ENCODE results near the gene TSNAX. TPM values are rescaled to one million over a fixed set of nuclear protein-coding genes. Genes with fewer than 3 reads are reported as not detected.

TSNAX gene
- total and polyA plus RNA-seq, 9 of the 15 experiments (the other 6 are each of a cell fraction or from before 2014, with no cell fraction given) = 33.8 to 102 (median 61.2) TPM

- no peak for FAIRE-seq
- ChIA-PET POLR2A (no interaction called here), CTCF (ENCODE audit: low intra/inter-chr PET ratio) (no interaction called here)
- Histone ChIP-seq H3K4me2 (ENCODE audit: insufficient read depth, low read length) (no peak overlapping the region), H3K9me1 (ENCODE audit: control insufficient read depth, insufficient read depth, low read length) (no peaks in the 10 kb centered on the region), H3K36me3 (ENCODE audit: control insufficient read depth, insufficient read depth, low read length) (no peaks in the 10 kb centered on the region), H4K20me1 (replicated peaks; ENCODE audit: control insufficient read depth, insufficient read depth, low read length) (no peaks in the 10 kb centered on the region), H2AFZ (ENCODE audit: low read depth, low read length) (no peak overlapping the region), H3K27me3 (ENCODE audit: control insufficient read depth in 2 of 2, insufficient read depth in 2 of 2, low read length in 2 of 2) (no peaks in the 10 kb centered on the region), H3K9ac (ENCODE audit: insufficient read depth in 1 of 2, low read depth in 2 of 2, low read length in 2 of 2) (no peak overlapping the region), H3K4me3 (no peak overlapping the region), H3K9me3 (replicated peaks; ENCODE audit: control insufficient read depth, insufficient read depth, low read depth, low read length) (0 out of 2 replicates have a peak, but pooled peaks cover 3% of the 10 kb centered on the region), H3K27ac (ENCODE audit: extremely low read depth, low read depth, low read length) (no peak overlapping the region), H3K4me1 (replicated peaks in 1 of 2; ENCODE audit: control insufficient read depth in 2 of 2, insufficient read depth in 2 of 2, low read length in 2 of 2) (no peaks in the 10 kb centered on the region), H3K79me2 (ENCODE audit: control insufficient read depth, insufficient read depth, low read length) (no peaks in the 10 kb centered on the region)
- DNase-seq (ENCODE audit: extremely low read depth in 1 of 4, low spot score in 3 of 4) = no peak
- in situ Hi-C loops (cut with MboI) = no loop called here
- intact Hi-C loops (cut with micrococcal nuclease) = no loop called here
- no TSS peak for BruUV-seq (replicated peaks)
- 2% methylated on average over 3 of the region's 3 CpGs for WGBS (ENCODE audit: insufficient coverage, low coverage, missing lambda C conversion rate)
- no peak for ATAC-seq
- TF ChIP-seq MXI1 (IDR thresholded peaks at IDR 0.05; ENCODE audit: low read depth, low read length) (no peak), TRIM28 (IDR thresholded peaks at IDR 0.05) (peak; percentile 86), CEBPZ (IDR thresholded peaks at IDR 0.05; ENCODE audit: borderline replicate concordance, low read depth, low read length) (no peak), HMBOX1 (IDR thresholded peaks at IDR 0.05) (no peak), ZBTB2 (IDR thresholded peaks at IDR 0.05) (no peak), KLF10 (CRISPR knock-in tag; IDR thresholded peaks at IDR 0.05) (no peak), ZFP36 (IDR thresholded peaks at IDR 0.05; ENCODE audit: low read depth, low read length, partially characterized antibody) (peak; percentile 72), NFE2 (IDR thresholded peaks at IDR 0.05; ENCODE audit: low read depth) (no peak), CBX1 (IDR thresholded peaks at IDR 0.05; ENCODE audit: low read depth) (0 out of 2 replicates have a peak, but pooled peaks have one; percentile 19), RBM22 (IDR thresholded peaks at IDR 0.05; ENCODE audit: low read depth, low read length, poor library complexity, severe bottlenecking) (no peak), CBX5 (IDR thresholded peaks at IDR 0.05; ENCODE audit: borderline replicate concordance, low read depth) (peak; percentile 75; the same call in 1 of the 2 replicates), RFX1 (IDR thresholded peaks at IDR 0.05) (no peak)
- TF ChIP-seq, protein P1, sequence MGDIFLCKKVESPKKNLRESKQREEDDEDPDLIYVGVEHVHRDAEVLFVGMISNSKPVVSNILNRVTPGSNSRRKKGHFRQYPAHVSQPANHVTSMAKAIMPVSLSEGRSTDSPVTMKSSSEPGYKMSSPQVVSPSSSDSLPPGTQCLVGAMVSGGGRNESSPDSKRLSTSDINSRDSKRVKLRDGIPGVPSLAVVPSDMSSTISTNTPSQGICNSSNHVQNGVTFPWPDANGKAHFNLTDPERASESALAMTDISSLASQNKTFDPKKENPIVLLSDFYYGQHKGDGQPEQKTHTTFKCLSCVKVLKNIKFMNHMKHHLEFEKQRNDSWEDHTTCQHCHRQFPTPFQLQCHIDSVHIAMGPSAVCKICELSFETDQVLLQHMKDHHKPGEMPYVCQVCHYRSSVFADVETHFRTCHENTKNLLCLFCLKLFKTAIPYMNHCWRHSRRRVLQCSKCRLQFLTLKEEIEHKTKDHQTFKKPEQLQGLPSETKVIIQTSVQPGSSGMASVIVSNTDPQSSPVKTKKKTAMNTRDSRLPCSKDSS (IDR thresholded peaks at IDR 0.05; ENCODE audit: low read depth, partially characterized antibody) = peak; percentile 83
Measured at GRCh38 chr1:231499148-231499763, 29.2 kb upstream of the TSNAX start.
